Globus pallidus (tissue), 1 donor: Measurements from ENCODE around the gene PDGFA.

Experiments used
- DNase-seq: peaks from one replicate; pipeline ENCODE4 v3.0.0-alpha.2; 2015; ENCODE audit warnings: low spot score

The PDGFA gene

DNA sequence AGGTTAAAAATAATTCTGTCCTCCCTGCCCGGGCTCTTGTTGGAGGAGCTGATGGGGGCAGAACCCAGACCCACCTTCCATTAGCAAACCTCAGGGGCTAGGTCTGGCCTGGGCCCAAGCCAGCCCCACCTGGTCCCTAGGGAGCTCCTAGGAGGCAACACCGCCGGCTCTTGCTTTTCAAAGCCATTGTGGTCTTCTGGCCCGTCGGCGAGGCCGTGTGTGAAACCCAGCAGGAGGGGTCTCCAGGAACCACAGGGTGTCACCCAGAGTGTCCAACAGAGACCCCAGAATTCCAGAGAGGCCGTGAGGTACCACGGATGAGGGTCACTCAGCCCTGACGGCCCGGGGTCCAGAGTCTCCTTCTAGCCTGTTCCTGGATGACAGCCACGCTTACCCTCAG, 16.6 kb upstream of the PDGFA start:
- DNase-seq = no peak

DNA sequence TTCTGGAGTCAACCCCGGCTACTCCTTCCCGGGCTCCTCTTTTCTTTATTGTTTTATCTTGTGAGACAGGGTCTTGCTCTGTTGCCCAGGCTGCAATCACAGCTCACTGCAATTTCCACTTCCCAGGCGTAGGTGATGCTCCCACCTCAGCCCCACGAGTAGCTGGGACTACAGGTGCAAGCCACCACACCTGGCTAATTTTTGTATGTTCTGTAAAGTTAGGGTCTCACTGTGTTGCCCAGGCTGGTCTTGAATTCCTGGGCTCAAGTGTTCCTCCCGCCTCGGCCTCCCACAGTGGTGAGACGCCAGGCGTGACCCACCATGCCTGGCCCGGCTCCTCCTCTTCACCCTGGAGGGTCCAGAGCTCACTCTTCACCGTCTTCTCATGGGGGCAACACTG, 15.3 kb upstream of the PDGFA start:
- no peak for DNase-seq

DNA sequence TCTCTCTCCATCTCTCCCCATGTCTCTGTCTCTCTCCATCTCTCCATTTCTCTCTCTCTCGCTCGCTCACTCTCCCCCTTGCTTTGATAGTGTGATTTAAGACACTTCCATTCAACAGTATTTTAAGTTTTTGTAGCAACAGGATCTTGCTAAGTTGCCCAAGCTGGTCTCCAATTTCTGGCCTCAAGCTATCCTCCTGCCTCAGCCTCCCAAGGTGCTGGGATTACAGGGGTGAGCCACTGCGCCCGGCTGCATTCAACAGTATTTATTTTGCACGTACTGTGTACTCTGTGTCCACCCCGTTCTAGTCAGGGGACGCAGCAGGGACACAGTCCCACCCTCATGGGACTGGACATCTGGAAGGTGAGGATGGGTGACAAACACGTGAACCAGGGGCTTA, 14.4 kb upstream of the PDGFA start:
- DNase-seq = no peak

DNA sequence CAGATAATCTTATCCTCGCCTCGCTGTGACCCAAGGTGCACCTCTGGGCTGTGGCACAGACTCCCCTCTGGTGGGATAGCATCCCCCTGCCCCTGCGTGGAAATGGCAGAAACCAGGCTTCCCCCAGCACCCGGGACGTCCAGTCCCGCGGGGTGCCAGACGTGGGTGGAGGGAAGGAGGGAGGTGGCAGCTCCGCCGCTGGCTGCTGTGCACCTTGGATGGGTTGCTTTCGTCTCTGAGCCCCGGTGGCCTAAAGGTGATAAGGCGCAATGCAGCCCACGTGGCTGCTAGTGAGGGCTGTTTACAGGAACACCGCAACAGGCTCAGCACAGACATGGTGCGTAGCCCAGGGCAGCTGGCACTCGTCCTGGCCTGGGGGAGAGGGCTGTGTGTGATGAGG, 13.6 kb upstream of the PDGFA start:
- DNase-seq = no peak

DNA sequence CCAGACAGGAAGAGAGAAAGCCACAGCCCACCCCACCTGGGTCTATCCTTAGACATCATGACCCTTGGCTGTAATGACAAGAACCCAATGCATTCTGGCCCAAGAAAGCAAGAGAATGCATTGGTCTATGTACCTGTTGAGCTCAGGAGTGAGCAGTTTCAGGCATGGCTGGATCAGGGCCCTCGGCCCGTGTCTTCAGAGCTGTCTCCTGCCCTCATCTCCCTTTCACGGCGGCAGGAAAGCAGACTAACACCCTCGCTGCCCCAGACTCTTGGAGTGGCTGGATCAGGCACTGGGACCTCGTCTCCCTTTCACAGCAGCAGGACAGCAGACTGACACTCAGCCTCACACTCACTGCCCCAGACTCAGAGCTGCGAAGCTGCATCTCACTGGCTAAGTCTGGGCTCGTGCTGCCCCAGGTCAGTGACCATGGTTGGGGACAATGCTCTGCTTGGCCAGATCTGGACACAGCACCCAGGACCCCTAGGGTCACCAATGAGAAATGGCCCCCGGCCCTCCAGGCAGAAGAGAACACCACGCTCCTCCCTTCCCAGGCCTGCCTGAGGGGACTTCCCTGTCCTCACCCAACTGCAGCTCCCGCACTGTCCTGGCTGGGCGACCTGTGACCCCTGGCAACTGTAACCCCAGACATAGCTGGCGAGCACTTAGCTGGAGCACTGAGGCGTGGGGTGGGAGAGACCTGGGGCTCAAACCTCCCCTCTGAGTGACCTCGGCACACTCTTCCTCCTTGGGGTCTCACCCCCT, 12.9 kb upstream of the PDGFA start:
- DNase-seq = no peak

DNA sequence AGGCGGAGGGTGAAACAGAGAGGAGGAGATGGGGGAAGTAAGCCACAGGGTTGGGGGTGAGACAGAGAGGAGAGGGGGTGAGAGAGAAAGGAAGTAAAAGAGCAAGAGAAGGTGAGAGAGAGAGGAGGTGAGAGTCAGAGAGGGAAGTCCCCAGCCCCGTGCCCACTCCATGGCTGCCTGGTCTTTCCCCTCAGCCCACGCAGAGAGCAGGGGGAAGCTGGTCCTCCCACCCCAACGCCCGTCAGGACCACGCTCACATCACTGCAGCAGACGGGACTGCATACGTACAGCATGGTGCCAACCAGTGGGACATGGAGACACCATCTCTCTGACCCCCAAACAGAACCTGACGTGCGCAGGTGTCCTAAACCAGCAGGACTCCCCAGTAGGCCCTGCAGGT, 12.1 kb upstream of the PDGFA start:
- no peak for DNase-seq

DNA sequence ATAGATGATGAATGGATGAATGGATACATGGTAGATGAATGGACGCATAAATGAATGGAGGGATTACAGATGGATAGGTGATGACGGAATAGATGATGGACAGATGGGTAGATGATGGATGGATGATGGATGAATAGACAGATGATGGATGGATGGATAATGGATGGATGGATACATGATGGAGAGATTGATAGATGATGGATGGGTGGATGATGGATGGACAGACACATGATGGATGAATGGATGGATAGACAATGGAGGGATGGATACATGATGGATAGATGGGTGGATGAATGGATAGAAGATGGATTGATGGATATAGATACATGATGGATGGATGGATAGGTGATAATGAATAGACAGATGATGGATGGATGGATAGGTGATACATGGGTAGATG, 8.8 kb upstream of the PDGFA start:
- no peak for DNase-seq

DNA sequence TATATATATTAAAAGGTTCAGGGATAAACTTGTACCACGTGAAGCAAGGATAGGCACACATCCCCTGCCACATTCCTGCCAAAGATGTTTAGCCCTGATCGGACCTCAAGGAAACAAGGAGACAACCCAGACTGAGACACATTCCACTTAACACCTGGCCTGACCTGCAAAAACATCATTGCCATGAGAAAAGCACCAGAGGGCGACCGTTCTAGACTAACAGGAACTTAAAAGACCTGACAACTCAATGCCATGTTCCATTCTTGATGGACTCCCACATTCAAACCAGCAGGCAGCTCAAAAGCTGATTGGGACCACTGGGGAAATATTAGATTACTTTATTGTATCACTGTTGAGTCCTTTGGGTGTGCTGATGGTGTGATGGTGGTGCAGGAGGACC, 8.1 kb upstream of the PDGFA start:
- no peak for DNase-seq

DNA sequence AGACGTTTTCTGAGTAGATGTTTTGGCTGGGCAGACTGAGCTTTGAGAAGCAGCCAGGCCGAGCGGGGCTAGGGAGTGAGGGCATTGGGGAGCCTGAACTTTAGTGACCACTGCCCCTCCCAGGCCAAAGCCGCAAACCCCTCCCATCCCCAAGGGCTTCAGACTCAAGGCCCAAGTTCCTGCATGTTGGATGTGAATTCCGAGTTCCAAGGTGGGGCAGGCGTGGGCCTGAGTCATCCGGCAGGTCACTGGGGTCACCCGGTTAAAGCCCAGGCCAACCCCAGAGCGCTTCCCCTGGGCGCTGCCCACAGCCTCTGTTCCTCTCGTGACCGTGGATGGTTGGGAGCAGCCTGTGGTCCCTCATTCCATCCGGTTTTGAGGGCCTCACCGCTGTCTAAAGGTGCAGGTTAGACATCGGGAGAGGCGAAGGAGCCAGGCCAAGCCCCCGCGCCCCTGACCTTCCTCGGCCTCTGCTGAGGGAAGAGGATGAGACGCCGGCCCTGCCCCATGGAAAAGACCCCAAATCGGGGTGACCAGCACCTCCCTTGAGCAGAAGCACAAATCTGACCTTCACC, 6.9 kb upstream of the PDGFA start:
- DNase-seq = no peak

DNA sequence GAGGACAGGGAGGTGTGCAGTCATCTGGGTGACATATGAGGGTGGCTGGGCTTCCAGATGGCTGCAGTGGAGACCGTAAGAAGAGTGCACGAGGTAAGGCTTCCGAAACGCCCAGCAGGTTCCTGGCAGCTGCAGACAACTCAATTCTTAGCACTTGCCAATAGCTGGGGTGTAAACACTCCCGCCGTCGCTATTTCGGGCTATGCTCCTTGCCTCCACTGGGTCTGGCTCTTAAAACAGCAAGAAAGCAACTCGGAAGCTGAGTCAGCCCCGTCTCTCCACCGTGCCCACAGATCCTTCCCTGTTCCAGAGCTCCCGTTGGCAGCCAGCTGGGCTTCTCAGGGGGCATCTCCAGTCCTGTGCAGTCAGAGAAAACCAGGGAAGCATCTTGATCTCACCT, 6.1 kb upstream of the PDGFA start:
- no peak for DNase-seq

DNA sequence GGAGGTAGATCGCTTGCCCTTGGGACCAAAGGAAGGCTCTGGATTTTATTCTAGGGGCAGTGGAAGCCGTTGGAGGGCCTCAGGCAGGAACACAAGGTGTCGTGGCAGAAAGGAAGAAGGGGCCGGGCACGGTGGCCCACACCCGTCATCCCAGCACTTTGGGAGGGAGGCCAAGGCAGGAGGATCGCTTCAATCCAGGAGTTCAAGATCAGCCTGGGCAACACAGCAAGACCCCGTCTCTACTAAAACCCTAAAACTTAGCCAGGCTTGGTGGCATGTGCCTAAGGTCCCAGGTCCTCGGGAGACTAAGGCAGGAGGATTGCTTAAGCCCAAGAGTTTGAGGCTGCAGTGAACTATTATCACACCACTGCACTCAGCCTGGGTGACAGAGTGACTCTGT, 5.2 kb upstream of the PDGFA start:
- DNase-seq = no peak

DNA sequence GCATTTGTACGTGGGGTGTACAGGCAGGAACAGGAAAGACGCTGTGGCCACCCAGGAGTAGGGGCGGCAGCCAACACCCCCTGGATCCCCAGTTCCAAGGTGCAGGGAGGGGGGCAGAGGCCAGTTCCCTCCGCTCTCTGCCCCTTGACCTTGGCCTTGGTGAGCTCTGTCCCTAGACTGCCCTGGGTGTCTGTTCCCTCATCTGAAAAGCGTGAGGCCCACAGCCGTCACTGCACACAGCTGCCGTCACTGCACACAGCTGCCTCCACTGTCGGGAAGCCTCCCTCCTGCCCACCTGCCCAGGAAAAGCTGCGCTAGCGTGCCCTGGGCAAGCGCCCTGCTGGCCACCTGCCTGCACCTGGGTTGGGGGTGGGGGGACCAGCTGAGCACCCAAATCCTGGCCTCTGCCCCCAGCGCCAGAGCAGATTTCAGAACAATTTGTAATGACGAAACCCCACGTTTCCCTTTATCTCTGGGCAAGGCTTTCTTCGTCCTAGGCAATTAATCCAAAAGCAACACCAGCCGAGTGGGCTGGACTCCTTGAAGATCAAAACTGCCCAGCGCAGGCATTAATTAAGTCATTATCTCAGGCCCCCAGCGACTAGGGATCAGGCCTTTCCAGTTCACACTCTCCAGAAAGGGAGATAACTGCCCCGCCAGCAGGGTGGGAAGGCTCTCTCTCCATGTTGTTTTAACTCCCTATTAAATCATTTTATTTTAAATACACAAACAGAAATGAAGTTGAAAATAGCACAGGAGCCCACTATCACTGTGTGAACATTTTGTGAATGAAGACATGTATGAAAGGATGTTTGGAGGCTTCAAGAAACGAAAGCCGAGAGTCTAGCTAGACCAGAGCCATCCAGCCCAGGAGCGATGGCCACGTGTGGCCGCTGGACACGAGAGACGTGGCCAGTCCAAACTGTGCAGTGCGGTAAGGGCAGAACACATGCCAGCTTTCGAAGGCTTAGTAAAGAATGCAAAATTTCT, 4.0 kb upstream of the PDGFA start:
- DNase-seq = no peak

DNA sequence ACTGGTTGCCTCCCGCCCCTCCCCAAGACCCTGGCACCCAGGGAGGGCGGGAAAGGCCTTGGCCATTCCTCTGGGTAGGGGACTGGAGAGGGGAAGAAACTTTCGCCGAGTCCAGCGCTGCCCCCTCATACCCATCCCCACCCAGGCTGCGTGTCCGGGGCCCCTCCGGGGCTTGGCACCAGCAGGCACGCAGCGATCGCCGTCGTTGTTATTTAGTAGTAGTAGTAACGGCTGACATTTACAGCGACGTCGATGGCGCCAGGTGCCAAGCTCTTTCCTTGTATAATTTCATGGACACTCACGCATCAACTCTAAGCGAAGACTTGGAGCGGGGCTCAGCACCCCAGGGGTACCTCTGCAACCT, 3.3 kb upstream of the PDGFA start:
- DNase-seq = no peak

DNA sequence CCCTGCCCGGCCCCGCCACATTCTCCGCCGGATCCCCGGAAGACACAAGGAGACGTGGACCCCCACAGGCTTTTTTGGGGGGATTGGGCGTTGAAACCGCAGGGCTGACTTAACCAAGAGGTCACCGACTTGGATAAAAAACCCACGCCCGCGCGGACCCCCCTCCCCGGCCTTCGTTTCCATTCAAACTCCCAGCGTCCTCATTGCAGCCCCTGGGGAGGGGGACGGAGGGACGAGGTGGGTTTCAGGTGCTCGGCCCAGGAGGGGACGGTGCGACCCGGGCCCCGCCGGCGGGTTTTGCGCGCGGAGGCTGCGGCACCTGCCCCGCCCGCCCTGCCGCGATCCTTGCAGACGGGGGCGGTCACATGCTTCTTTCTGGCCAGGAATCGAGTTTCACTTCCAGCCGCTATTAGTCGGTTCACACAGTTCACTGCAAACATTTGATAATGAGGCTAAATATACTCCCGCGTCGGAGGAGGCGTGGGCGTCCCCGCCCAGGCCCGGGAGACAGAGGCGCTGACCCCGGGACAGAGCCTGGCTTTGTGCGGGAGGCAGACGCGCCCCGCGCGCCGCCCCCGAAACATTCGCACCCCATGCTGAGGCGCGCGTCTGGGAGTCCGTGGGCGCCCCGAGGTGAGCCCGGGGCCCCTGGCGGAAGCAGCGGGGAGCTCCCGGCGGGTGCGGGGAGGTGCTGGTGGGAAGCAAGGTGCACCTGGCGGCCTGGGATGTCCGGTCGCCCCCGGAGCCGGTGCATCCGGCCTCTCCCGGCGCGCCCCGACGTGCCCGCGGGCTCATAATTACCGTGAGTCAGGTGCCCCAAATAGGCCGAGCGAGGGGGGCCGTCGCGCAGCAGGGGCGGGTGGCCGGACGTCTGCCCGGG, 2.7 kb upstream of the PDGFA start:
- DNase-seq = peak; percentile 48

DNA sequence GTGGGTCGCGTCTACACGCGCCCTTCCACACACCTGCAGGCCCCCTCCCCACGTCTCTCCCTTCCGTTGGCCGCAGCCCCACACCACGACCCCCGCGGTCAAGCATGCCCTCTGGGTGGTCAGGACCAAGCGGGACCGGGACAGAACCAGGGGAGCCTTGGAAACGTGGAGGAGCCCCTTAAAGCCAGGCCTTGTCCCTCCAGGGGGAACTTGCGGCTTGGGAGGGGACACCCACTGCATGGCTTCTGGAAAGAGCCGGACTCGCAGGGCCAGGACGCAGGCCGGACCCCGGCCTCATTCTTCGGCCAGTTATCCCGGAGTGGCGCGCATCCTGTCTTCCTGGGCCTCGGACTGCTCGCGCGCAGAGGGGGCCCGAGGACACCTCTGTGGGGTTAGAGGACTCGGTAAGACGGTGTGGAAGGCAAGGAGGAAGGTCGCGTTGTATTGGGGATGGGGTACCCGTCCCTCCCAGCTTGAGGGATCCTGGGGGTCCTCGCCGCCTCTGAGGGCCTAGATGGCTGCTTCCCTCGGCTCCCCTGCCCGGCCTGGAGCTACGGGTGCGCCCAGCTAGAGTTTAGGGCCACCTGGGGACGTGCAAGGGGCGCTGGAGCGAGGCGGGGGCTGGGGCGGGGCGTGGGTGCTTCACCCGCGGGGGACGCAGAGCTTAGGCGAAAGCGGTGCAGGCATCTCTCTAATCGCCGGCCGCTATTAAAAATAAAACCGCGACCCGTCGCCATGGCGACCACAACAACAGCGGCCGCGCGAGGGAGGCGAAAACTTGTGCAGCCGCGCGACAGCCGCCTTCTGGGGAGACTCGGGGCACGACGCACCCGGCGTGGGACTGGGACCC, 1.8 kb upstream of the PDGFA start:
- no peak for DNase-seq

DNA sequence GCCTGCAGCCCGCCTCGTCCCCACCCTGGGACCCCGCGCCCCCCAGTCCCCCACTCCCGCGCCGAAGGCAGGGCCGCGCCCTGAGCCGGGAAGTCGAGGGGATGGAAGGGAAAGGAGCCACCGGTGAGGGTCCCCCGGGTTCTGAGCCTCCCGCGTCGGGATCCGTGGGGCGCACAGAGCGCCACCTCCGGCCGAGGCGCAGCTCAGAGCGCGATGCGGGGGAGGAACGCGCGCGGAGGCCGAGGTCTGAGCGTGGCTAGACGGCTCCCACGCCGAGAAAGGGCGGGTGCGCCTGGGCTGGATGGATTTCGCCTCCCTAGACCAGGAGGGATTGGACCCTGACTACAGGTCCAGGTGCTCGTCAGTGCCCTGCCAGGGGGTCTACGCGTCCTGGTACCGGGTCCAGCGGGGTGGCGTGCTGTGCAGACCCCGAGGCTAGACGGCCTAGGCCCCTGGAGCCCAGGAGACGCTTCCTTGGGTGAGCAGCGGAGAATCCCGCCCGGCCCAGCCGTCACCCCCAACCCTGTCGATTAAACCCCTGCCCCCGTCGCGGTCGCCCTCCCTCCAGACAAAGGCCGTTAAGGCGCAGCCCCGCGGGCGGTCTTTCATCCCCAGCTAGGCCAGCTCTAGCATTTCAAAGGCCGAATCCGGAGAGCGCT, 986 bp upstream of the PDGFA start:
- no peak for DNase-seq

DNA sequence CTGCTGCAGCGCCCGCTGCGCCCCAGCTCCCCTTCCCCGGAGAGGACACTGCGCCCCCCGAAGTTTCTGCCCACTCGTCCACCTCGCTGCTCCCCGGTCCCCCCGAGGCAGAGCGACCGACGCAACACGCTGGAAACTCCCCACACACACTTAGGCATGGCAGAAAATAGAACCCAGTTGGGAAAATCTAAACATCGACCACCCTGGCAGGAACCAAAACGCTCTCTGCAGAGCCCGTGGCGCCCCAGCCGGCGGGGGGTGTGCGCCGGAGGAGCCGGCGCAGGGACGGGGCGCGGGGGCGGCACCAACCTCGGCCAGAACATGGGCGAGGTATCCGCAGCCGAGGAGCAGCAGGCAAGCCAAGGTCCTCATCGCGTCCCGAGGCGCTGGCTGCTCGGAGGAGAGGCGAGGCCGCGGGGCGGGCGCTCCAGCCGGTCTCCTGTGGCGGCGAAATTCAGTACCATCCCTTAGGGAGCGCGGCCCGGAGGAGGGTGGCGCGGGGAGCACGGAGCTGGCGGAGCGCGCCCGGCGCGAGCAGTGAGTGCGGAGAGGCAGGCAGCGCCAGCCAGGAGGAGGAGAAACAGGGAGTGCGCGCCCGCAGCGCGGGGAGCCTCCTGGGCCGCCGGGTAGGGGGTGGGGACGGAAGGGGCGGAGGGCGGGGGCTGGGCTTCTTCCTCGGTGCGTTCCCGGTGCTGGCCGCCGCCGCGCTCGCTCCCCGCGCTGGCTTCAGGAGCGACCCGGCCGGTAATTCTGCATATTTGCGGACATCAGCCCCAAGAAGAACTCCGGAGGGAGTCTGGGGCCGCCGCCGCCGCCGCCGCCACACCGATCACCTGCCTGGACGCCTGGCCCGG, 789 bp downstream of the PDGFA start:
- peak; percentile 84 for DNase-seq

DNA sequence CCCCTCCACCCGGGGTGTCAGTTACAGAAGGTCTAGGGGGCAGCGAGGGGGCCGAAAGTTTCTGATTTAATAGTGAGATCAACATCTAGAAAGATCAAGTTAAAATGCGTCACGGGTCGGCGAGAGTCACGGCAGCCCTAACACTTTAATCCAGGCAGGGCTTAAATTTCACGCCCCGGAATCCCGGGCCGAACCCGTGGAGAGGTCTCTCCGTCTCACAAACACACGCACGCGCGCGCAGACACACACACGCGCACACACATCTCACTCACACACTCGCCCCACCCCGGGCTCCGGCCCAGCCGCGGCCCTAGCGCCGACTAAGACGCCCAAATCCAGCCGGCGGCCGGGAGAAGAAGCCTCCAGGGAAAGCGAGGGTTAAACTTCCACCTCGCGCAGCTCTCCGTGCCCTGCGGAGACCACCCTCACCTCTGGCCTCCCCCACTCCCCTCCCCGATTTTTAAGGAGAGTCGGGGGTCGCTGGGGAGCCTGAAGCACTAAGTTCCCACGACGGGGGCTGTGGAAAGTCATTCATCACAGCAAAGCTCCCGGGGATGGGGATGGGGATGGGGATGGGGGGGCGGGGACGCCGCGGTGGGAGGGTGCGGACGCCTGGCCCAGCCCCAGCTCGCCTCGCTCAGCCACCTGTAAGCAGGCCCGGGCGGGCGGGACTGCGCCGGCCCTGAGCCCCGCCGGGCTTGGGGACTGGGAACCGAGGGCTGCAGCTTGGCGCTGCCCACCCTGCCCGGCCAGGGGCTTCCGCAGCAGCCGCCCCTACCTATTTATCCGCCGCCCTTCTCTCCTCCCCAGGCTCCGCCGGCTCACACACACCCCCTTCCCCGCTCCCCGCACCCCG, 1.6 kb downstream of the PDGFA start:
- peak; percentile 71 for DNase-seq
